ENCODE results near the gene STAT5B.
"Not testable (repeated sequence)": the region's sequence is repeated elsewhere in the genome, so short reads cannot be mapped to it uniquely, and the experiment has no call there.

STAT5B gene

DNA sequence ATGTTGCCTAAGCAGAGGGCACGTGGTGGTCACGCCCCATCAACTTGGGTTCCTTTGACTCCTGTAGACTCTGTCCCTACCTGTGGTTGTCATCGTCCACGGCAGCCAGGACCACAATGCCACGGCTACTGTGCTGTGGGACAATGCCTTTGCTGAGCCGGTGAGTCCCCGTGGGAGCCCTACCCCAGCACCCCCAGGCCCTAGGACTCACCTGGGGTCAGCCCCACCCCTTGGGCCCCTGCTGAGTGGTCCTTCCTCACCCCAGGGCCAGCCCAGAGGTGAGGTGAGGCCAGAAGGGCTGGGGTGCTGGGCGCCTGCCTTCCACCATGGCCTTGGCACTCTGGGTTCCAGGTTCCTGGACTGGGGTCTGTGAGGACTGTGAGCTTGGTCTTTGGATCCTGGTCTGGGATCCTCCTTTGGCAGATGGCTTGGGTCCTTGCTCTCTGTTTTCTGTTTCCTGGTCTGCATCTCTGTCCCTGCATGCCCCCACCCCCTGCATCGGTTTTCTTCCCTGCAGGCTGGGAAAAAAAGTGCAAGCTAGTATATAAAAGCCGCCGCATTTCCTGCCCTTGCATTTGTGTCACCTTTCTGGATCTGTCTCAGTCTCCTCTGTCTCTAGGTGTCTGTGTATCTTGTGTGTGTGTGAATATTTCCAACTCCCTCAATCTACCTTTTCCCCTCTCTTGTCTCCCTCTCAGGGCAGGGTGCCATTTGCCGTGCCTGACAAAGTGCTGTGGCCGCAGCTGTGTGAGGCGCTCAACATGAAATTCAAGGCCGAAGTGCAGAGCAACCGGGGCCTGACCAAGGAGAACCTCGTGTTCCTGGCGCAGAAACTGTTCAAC is 29.6 kb upstream of the STAT5B start:
- no peak for DNase-seq (ENCODE audit: low read depth, low spot score)

DNA sequence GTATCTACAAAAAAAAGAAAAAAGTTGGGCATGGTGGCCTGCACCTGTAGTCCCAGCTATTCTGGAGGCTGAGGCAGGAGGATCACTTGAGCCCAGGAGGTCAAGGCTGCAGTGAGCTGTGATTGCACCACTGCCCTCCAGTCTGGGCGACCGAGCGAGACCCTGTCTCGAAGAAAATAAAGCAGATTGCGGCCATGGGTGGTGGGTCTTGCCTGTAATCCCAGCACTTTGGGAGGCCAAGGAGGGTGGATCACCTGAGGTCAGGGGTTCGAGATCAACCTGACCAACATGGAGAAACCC is 28.8 kb upstream of the STAT5B start:
- DNase-seq (ENCODE audit: low read depth, low spot score) = not testable (repeated sequence)

DNA sequence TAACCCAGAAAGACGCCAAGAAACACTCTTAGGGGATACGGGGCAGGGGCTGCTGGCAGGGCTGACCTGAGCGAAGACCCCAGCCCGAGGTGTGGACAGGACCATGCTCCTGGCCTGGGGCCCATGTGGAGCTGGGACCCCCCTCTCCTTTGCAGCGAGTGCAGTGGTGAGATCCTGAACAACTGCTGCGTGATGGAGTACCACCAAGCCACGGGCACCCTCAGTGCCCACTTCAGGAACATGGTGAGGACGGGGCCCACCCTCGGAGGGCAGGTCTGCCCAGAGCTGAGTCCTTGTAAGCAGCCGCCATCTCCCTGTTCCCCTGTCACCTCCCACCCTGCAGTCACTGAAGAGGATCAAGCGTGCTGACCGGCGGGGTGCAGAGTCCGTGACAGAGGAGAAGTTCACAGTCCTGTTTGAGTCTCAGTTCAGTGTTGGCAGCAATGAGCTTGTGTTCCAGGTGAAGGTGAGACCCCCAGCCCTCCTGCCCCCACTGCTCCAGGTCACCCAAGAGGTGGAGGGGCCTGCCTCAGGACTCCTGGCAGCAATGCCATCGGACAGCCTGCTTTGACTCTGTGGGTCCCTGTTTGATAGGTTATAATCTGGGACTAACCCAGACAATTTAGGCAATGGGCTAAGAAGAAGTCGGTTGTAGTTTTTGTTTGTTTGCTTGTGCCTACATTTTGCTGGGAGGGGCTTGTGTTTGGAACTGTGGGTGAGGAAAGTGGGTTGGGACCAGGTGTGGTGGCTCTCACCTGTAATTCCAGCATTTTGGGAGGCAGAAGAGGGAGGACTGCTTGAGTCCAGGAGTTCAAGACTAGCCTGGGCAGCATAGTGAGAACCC is 28.2 kb upstream of the STAT5B start:
- DNase-seq (ENCODE audit: low read depth, low spot score) = no peak

DNA sequence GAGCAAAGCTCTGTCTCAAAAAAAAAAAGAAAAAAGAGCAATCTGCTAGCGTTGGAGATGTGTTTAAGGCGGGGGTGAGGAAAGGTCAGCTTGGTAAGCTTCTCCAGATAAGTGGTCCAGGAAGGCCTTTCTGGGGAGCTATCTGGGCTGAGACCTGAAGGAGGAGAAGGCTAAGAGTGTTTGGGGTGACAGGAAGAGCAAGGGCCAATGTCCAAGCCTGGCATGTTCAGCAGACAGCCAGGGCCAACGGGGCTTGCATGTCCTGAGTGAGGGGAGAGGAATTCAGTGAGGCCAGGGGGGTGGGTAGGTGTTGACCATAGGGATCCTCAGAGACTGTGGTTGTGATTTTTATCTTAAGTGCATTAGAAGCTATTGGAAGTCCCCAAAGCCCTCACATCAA is 27.5 kb upstream of the STAT5B start:
- DNase-seq (ENCODE audit: low read depth, low spot score) = no peak

DNA sequence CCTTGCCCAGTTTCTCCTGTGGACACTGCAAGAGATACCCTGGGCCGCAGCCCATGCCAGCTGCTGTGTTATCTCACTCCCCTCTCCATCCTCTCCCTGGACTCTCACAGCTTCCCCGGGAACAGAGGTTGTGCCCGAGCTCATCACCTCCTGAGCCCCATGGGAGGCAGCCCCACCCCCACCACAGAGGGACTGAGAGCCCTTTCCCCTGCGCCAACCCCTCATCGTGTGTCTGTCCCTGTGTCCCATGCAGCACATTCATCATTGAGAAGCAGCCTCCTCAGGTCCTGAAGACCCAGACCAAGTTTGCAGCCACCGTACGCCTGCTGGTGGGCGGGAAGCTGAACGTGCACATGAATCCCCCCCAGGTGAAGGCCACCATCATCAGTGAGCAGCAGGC is 24.8 kb upstream of the STAT5B start:
- no peak for DNase-seq (ENCODE audit: low read depth, low spot score)

DNA sequence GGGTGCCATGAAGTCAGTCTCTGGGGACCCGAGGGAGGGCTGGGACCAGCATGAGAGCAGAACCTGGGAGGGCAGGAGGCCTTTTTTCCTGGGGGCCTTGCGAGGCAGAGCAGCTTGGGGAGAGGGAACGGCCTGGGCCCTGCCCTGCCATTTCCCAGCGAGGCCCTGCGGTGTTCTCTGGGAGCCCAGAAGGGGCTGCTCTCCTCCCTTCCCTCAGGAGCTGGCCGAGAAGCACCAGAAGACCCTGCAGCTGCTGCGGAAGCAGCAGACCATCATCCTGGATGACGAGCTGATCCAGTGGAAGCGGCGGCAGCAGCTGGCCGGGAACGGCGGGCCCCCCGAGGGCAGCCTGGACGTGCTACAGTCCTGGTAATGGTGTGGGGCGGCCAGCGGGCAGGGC is 23.7 kb upstream of the STAT5B start:
- not testable (repeated sequence) for DNase-seq (ENCODE audit: low read depth, low spot score)

DNA sequence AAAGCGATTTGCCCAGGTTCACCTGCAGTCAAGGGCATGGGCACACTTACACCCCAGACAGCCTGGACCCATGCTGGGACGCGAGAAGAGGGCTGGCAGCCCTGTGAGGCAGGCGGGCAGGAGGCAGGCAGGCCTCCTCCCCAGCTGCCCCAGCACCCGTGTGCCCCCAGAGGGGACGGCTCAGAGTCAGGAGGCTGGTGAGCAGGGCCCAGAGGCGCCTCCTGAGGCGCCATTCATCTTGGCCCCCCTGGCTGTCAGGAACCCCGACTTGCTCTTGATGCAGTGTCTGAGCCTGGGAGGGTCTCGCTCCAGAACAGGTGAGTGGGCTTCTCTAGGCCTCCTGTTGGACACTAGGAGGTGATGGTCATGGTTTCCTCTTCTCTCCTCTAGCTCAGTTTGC is 23.2 kb upstream of the STAT5B start:
- not testable (repeated sequence) for DNase-seq (ENCODE audit: low read depth, low spot score)

DNA sequence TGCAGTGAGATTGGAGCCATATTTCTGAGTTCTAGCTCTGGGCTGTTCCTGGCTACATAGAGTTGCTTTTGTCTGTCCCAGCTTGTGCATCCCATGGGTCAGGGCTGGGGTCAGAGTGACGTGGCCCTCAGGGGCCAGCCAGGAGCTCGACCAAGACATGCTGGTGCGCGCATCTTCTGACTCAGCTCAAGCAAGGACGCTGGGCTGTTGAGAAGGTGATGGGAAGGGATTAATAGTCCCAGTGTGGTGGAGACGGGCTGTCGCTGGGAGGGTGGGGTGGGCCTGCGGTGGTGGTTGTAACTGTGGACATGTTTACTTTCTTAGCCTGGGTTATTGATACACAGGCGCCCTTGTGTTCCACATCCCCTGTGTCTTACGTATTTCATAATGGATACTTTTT is 21.6 kb upstream of the STAT5B start:
- DNase-seq (ENCODE audit: low read depth, low spot score) = not testable (repeated sequence)

DNA sequence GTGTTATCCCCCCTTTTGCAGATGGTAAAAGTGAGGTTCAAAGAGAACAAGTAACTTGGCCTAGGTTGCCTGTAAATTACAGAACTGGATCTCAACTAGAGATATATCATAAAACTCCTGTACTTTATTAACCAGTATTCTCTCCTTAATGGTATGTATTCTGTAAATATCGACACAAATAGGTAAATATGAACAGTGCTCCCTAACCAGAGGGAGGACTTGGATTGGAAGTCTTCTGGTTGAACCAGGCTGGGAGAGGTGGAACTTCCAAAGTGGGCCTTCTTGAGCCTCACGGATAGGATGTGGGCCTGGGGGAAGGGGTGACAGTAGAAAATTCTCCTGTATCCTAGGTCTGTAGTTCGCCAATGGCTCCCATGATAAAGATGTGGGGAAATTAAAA is 19.8 kb upstream of the STAT5B start:
- no peak for DNase-seq (ENCODE audit: low read depth, low spot score)

DNA sequence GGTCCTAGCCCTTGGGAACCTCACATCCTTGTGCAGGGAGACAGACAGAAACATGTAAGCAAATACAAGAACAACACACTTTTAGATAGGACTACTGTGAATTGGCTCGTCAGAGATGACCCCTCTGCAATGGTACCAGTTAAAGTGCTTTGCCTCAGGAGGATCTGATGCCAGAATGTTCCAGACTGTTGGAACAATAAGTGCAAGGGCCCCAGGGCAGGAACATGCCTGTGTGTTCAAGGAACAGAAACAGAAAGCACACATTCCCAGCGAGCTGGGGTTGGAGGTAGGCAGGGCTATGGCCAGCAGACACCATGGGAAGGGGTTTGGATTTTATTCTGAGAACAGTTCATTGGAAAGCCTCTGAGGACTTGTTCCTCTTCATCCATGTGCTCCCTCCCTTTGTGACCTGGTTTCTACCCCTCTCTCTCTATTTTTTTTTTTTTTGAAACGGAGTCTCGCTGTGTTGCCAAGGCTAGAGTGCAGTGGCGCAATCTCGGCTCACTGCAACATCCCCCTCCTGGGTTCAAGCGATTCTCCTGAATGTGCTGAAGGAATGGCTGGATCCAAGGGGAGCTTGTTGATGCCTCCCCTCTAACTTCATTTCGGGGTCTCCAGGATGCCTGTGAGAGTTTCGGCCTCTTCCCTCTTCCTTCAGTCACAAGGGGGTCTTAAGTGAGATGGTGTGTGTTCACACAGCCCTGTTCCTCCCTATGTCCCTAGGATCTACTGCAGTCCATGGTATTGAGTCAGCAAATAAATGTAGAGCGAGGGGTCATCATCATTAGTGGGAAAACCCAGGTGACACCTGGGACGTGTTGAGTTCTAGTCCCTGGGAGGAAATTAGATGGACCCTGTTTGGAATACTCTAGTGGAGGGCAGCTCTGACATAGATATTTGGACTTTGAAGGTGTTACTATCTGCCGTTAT is 18.5 kb upstream of the STAT5B start:
- no peak for DNase-seq (ENCODE audit: low read depth, low spot score)

DNA sequence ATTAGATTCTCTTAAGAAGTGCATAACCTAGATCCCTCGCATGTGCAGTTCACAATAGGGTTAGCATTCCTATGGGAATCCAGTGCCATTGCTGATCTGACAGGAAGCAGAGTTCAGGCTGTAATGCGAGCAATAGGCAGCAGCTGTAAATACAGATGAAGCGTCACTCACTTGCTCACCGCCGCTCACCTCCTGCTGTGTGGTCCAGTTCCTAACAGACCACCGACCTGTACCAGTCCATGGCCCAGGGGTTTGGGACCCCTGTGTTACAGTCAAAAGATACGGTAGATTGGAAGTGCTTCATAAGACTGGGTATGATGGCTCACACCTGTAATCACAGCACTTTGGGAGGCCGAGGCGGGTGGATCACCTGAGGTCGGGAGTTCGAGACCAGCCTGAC is 14.9 kb upstream of the STAT5B start:
- DNase-seq (ENCODE audit: low read depth, low spot score) = peak; percentile 72

DNA sequence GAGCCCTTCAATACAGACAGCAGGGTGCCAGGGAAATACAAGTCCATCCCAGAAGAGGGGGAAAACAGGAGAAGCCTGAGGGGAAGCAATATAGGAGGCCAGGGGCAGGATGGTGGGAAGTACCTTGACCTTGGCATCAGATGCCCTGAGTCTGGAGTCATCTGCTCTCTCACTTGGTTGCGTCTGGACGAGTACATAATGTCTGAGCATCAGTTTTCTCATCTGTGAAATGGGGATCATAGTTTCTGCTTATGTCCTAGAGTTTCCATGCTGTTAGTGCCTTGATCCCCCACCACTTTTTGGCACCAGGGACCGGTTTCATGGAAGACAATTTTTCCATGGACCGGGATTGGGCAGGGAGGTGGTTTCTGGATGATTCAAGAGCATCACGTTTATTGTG is 14.4 kb upstream of the STAT5B start:
- no peak for DNase-seq (ENCODE audit: low read depth, low spot score)

DNA sequence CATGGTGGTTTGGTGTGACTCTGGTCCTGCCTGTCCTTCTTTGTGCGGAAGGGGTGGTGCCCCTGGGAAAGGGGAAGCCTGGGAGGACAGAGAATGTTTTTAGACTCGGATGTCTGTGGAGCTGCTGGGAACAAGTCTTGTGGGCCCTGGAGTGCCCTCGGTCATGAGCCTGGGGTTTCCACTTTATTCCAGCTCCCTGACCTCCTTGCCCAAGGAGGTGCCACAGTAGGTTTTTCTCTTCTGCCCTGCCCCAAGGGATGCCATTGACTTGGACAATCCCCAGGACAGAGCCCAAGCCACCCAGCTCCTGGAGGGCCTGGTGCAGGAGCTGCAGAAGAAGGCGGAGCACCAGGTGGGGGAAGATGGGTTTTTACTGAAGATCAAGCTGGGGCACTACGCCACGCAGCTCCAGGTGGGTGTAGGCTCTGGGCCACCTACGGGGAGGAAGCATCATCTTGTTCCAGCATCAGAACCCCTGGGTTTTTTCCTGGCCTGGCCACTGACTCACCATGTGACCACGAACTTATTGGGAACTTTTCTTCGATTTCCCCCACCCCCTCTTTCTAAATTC is 13.5 kb upstream of the STAT5B start:
- DNase-seq (ENCODE audit: low read depth, low spot score) = no peak

DNA sequence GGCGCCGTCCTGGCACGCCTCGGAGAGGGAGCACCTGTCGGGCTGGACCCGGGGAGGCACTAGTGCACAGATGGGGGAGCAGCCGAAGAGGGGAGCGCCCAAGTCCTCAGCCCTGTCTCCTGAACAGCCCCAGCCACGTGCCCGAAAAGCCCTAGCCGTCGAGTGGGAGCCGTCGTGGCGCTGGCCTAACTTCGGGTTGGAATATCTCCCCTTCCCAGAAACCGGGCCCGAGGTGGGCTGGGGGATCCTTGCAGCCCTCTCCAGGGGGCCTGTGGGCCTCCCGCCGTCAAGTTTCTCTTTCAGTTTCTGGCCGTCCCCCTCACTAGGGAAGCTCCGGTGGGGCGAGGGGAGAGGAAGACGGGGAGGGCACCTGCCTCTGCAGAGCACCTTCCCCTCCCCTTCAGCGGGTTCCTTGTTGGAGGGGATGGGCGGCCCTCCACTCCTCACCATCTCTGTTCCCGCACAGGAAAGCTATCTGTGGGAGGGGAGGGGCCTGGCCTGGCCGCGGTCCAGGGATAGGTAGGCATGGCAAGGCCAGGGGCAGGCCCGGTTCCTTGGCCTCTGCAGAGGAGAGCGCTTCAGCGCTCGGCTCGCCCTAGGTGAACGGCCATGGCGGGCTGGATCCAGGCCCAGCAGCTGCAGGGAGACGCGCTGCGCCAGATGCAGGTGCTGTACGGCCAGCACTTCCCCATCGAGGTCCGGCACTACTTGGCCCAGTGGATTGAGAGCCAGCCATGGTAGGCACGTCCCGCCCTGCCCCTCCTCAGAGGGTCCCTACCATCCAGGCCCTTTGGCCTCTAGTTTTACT is 12.8 kb upstream of the STAT5B start:
- DNase-seq (ENCODE audit: low read depth, low spot score) = no peak

DNA sequence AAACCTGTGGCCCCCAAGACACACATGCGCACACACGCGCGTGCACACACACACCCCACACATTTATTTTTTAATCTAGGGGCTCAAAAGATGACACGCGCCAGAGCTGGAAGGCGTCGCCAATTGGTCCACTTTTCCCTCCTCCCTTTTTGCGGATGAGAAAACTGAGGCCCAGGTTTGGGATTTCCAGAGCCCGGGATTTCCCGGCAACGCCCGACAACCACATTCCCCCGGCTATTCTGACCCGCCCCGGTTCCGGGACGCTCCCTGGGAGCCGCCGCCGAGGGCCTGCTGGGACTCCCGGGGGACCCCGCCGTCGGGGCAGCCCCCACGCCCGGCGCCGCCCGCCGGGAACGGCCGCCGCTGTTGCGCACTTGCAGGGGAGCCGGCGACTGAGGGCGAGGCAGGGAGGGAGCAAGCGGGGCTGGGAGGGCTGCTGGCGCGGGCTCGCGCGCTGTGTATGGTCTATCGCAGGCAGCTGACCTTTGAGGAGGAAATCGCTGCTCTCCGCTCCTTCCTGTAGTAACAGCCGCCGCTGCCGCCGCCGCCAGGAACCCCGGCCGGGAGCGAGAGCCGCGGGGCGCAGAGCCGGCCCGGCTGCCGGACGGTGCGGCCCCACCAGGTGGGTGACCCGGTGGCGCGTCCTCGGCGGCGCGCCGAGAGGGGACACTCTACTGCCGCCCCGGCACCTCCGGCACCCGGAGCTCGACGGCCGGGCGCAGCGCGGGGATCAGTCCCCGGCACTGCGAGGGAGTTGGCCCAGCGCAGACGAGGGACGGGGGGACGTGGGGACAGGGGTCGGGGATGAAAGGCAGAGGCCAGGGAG is 12.0 kb upstream of the STAT5B start, which contains the start of gene STAT5A:
TSS of gene STAT5A (plus strand) at position 522 of the 826 bp plus-strand sequence. CDS start 914 bp downstream, outside the sequence.
- no peak for DNase-seq (ENCODE audit: low read depth, low spot score)

DNA sequence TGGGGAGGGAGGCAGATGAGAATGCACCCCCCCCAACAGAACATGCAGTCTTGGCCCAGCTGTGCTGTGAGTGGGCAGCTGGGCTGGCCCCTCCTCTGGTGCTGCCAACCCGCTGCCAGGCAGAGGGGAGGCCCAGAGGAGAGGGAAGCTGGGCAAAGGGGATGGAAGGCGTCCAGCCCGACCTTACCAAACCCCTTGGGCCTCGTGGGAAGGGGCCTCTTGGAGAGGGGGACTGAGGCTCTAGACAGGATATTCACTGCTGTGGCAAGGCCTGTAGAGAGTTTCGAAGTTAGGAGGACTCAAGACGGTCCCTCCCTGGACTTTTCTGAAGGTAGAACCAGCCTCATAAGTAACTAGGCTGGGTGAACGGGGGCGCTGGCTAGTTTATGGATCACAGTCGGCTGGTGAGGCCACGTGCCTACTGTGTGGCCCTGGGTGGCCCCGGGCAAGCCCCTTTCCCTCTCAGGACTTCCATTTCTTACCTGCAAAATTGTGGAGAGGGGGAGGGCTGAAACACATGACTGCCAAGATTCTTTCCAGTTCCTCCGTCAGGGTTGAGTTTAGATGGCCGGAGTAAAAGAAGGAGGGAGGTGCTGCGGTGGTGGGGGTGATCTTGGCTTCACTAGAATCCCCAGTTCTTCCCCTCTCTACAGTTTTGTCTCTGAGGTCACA is 11.2 kb upstream of the STAT5B start:
- DNase-seq (ENCODE audit: low read depth, low spot score) = no peak

DNA sequence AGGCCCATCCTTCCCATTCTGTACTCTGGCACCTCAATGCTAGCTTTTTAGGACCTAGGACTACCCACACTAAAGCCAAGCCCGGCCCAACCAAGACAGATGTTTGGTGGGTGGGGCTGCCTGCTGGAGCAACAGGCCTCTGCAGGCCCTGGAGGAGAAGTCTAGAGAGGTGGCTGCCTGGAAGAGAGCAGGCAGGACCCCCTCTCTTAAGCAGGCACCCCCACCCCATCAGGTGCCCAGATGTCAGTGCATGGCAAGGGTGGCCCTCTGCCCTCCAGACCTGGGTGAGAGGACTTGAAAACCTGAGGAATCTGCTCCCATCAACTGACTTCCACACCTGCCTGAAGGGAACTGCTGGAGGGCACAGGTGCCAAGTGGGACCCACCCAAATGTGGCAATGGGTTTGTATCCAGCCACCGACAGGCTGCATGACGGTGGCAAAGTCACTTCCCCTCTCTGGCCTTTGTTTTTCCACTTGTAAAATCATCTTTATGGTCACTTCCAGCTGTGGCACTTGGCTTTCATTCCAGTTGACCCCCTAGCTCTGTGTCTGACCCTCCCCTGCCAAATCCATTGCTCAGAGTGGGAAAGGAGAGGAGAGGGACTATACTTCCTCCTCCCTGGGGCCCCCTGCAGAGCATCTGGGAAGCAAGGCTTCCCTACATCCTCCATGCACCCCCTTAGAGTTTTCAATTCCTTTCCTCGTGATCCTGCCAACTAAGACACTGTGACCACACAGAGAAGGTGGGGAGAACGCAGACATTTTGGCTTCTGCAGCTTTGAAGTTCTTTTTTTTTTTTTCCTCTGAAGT is 10.4 kb upstream of the STAT5B start:
- no peak for DNase-seq (ENCODE audit: low read depth, low spot score)

DNA sequence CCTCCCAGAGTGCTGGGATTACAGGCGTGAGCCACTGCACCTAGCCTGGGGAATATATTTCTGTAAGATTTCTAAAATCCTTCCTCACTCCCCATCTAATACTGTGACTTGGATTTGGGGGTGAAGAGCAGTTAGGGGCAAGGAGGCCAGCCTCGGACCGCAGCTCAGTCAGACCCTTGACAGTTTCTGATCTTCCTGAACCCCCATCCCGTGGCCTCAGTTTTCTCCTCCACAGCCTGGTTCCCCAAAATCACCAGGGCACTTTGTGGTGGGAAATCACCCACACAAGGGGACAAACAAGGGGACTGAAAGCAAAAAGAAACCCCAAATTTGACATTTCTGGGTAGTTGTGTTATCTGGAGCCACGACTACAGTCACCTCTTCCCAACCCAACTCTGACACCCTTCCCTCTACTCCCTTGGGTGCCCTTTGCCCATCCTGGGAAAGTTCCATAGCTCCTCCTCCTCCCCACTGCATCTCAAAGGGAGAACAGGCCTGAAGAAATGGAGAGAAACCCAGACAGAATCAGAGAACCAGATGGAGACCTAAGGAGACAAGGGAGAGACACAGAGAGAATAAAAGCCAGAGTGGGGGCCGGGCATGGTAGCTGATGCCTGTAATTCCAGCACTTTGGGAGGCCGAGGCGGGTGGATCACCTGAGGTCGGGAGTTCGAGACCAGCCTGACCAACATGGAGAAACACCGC is 9.3 kb upstream of the STAT5B start:
- DNase-seq (ENCODE audit: low read depth, low spot score) = no peak
